Keratinocyte (primary cell): Measurements from ENCODE around the gene NLK. TPM values are rescaled to one million over a fixed set of nuclear protein-coding genes. Genes with fewer than 3 reads are reported as not detected.
"Not testable (repeated sequence)": the region's sequence is repeated elsewhere in the genome, so short reads cannot be mapped to it uniquely, and the experiment has no call there.

Source experiments
- DNase-seq: peaks from one replicate; pipeline ENCODE4 v3.0.0-alpha.2; 2011; ENCODE audit warnings: low read depth, missing footprints, low spot score
- FAIRE-seq: peaks from 2 replicates; lab custom pipeline; 2011; peaks lifted over from hg19 to GRCh38; lab: Jason Lieb, UNC
- H2AFZ ChIP-seq: 2 replicates; pipeline ENCODE4 v1.6.0; 2012; ENCODE audit warnings: low read length, control low read depth, inconsistent platforms; ENCODE audit not compliant: control insufficient read depth
- H3K27ac ChIP-seq: 2 replicates; pipeline ENCODE4 v1.5.1; 2011; ENCODE audit warnings: low read length; ENCODE audit not compliant: control insufficient read depth, insufficient read depth
- H3K27me3 ChIP-seq: 3 replicates; pipeline ENCODE4 v1.6.0; 2011; ENCODE audit warnings: low read length; ENCODE audit not compliant: control insufficient read depth, insufficient read depth; ENCODE audit errors: extremely low read depth
- H3K36me3 ChIP-seq, 2 experiments: 2 replicates in 1 of 2; 3 replicates in 1 of 2; pipeline ENCODE4 v1.5.1; 2011; ENCODE audit warnings: low read length in 2 of 2, mild to moderate bottlenecking in 1 of 2; ENCODE audit not compliant: control insufficient read depth in 2 of 2, insufficient read depth in 2 of 2; ENCODE audit errors: extremely low read depth in 1 of 2
- H3K4me1 ChIP-seq: 3 replicates; pipeline ENCODE4 v1.5.1; 2011; ENCODE audit warnings: low read length; ENCODE audit not compliant: control insufficient read depth, insufficient read depth; ENCODE audit errors: extremely low read depth
- H3K4me2 ChIP-seq: 3 replicates; pipeline ENCODE4 v1.6.0; 2011; ENCODE audit warnings: low read depth, low read length; ENCODE audit not compliant: control insufficient read depth, insufficient read depth; ENCODE audit errors: extremely low read depth
- H3K4me3 ChIP-seq, 3 experiments: fragments of 200-600 bp in 1 of 3; sonication (generic) in 1 of 3; 2 replicates in 2 of 3; 3 replicates in 1 of 3; pipeline ENCODE4 v1.5.1; 2011 to 2016; ENCODE audit warnings: low read length in 3 of 3, mild to moderate bottlenecking in 3 of 3, control low read depth in 2 of 3, inconsistent platforms in 1 of 3, low read depth in 1 of 3, mixed read lengths in 1 of 3, mixed run types in 1 of 3, moderate library complexity in 1 of 3; ENCODE audit not compliant: control insufficient read depth in 2 of 3, insufficient read depth in 2 of 3; ENCODE audit errors: extremely low read depth in 1 of 3
- H3K79me2 ChIP-seq: 2 replicates; pipeline ENCODE4 v1.6.0; 2012; ENCODE audit warnings: low read length; ENCODE audit not compliant: control insufficient read depth, insufficient read depth
- H3K9ac ChIP-seq: 3 replicates; pipeline ENCODE4 v1.6.0; 2011; ENCODE audit warnings: low read length; ENCODE audit not compliant: control insufficient read depth, insufficient read depth; ENCODE audit errors: extremely low read depth
- H3K9me1 ChIP-seq: 3 replicates; pipeline ENCODE4 v1.6.0; 2011; ENCODE audit warnings: low read length; ENCODE audit not compliant: control insufficient read depth, insufficient read depth; ENCODE audit errors: extremely low read depth
- H3K9me3 ChIP-seq: 2 replicates; pipeline ENCODE4 v1.5.1; 2012; ENCODE audit warnings: low read depth, low read length; ENCODE audit not compliant: control insufficient read depth
- H4K20me1 ChIP-seq: 3 replicates; pipeline ENCODE4 v1.6.0; 2011; ENCODE audit warnings: low read length; ENCODE audit not compliant: control insufficient read depth, insufficient read depth; ENCODE audit errors: extremely low read depth
- CTCF ChIP-seq, 3 experiments: IDR thresholded peaks in 1 of 3; conservative IDR thresholded peaks in 1 of 3; optimal IDR thresholded peaks in 1 of 3; 2 replicates in 2 of 3; 3 replicates in 1 of 3; pipeline versions ENCODE3 to v1.5.1; 2011; ENCODE audit warnings: low read length in 3 of 3, mild to moderate bottlenecking in 3 of 3, moderate library complexity in 2 of 3, control low read depth in 1 of 3, inconsistent platforms in 1 of 3; ENCODE audit not compliant: insufficient read depth in 2 of 3; ENCODE audit errors: extremely low read depth in 1 of 3
- dilution Hi-C: fragments of 300-500 bp; cut with MboI; formaldehyde crosslinking; loops from one replicate; pipeline ENCODE4 v1.7.0; 2020; ENCODE audit warnings: low sequenced_read_pairs; ENCODE audit not compliant: extremely low pct_ligation_motif_present
- polyA plus RNA-seq, 5 experiments: library from polyadenylated mRNA; depleted of rRNA in 3 of 5; stranded (reverse) in 3 of 5; stranded (forward) in 1 of 5; unstranded in 1 of 5; fragments of >200 nt; gene quantifications; 1 replicate in 1 of 5; 2 replicates in 3 of 5; 3 replicates in 1 of 5; pipeline versions ENCODE4 v1.2.1 to v1.2.3, GENCODE V29; 2011 to 2012; ENCODE audit warnings: missing spikeins in 2 of 5, low read depth in 1 of 5, low replicate concordance in 1 of 5

The NLK gene
- polyA plus RNA-seq, 1 donor (not counting 4 experiments of a cell fraction or from before 2014, with no cell fraction given): 20.9 TPM

GRCh38 chr17:28232966-28233870, 190.7 kb downstream of the NLK start:
- H3K9me3 ChIP-seq, H3K27me3 ChIP-seq, H3K9me1 ChIP-seq, dilution Hi-C loops, H4K20me1 ChIP-seq, FAIRE-seq, H3K36me3 ChIP-seq, DNase-seq, H3K79me2 ChIP-seq: not testable (repeated sequence)
- peak overlapping the region; percentile 68 for H3K27ac ChIP-seq
- H3K4me1 ChIP-seq: peaks cover 20% of the 10 kb centered on the region
- peak overlapping the region; percentile 56 for H3K9ac ChIP-seq
- H3K4me2 ChIP-seq: peak overlapping the region; percentile 98
- peak overlapping the region; percentile 34 to 71 (median 62) for H3K4me3 ChIP-seq
- peak in 2 of 3 experiments; percentile 32 to 36 for TF ChIP-seq CTCF (optimal IDR thresholded peaks at IDR 0.05 in 1 of 3, IDR thresholded peaks at IDR 0.05 in 1 of 3, conservative IDR thresholded peaks at IDR 0.05 in 1 of 3; ENCODE audit: extremely low read depth in 1 of 3, insufficient read depth in 2 of 3, low read length in 3 of 3)
- peak overlapping the region; percentile 24 for H2AFZ ChIP-seq

GRCh38 chr17:28233872-28234856, 191.7 kb downstream of the NLK start:
- H3K36me3 ChIP-seq, H3K27me3 ChIP-seq, H3K79me2 ChIP-seq, H3K9me1 ChIP-seq, dilution Hi-C loops, H4K20me1 ChIP-seq, H3K9me3 ChIP-seq: not testable (repeated sequence)
- FAIRE-seq (peak; percentile 74), DNase-seq (peak; percentile 60)
- H3K9ac ChIP-seq: peak overlapping the region; percentile 56
- H3K4me3 ChIP-seq: peak overlapping the region; percentile 34 to 71 (median 62)
- H3K27ac ChIP-seq: peak overlapping the region; percentile 68
- H3K4me2 ChIP-seq: peak overlapping the region; percentile 98
- peak overlapping the region; percentile 24 for H2AFZ ChIP-seq
- peaks cover 20% of the 10 kb centered on the region for H3K4me1 ChIP-seq
